Endothelial cell of umbilical vein (primary cell): Measurements from ENCODE around the gene MSH3.

Source experiments
- FOS ChIP-seq: IDR thresholded peaks from 2 replicates; pipeline ENCODE4 v1.6.1; 2011; ENCODE audit warnings: mild to moderate bottlenecking, low read length, moderate library complexity, borderline replicate concordance; ENCODE audit not compliant: insufficient read depth
- JUN ChIP-seq: IDR thresholded peaks from 2 replicates; pipeline ENCODE4 v1.6.1; 2011; ENCODE audit warnings: borderline replicate concordance, low read depth; ENCODE audit not compliant: insufficient read length, insufficient read depth
- POLR2A ChIP-seq: IDR thresholded peaks from 2 replicates; pipeline ENCODE4 v1.6.1; 2012; ENCODE audit warnings: low read depth, mild to moderate bottlenecking, control low read depth, low read length
- POLR2AphosphoS5 ChIP-seq: IDR thresholded peaks from 2 replicates; pipeline ENCODE4 v1.6.1; 2012; ENCODE audit warnings: low read depth, mild to moderate bottlenecking, control low read depth, low read length, moderate library complexity; ENCODE audit not compliant: insufficient read depth
- TF ChIP-seq, protein P1 (sequence below), 2 donors: IDR thresholded peaks; 1 replicate in 1 of 2; 2 replicates in 1 of 2; pipeline ENCODE4 v1.5.1; 2011; ENCODE audit warnings: low read length in 2 of 2, mild to moderate bottlenecking in 2 of 2, moderate library complexity in 2 of 2, control low read depth in 1 of 2, inconsistent platforms in 1 of 2, low read depth in 1 of 2; ENCODE audit not compliant: insufficient read depth in 1 of 2; ENCODE audit errors: extremely low read depth in 1 of 2

DNA sequence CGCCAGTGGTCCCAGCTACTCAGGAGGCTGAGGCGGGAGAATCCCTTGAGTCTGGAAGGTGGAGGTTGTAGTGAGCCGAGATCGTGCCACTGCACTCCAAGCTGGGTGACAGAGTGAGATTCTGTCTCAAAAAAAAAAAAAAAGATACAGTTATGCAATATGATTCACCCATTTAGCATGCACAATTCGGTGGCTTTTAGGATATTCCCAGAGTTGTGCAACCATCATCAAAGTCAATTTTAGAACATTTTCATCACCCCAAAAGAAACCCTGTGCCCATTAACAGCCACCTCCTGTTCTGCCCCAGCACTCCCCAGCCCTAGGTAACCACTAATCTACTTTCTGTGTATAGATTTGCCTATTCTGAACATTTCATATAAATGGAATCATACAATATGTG is 4.7 kb downstream of the MSH3 start:
- TF ChIP-seq, protein P1, sequence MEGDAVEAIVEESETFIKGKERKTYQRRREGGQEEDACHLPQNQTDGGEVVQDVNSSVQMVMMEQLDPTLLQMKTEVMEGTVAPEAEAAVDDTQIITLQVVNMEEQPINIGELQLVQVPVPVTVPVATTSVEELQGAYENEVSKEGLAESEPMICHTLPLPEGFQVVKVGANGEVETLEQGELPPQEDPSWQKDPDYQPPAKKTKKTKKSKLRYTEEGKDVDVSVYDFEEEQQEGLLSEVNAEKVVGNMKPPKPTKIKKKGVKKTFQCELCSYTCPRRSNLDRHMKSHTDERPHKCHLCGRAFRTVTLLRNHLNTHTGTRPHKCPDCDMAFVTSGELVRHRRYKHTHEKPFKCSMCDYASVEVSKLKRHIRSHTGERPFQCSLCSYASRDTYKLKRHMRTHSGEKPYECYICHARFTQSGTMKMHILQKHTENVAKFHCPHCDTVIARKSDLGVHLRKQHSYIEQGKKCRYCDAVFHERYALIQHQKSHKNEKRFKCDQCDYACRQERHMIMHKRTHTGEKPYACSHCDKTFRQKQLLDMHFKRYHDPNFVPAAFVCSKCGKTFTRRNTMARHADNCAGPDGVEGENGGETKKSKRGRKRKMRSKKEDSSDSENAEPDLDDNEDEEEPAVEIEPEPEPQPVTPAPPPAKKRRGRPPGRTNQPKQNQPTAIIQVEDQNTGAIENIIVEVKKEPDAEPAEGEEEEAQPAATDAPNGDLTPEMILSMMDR (IDR thresholded peaks at IDR 0.05; ENCODE audit: extremely low read depth in 1 of 2, insufficient read depth in 1 of 2, low read depth in 1 of 2, low read length in 2 of 2): no peak
- TF ChIP-seq JUN (no peak), FOS (no peak), POLR2A (no peak), POLR2AphosphoS5 (no peak)
